OCI-LY3 (cell line): Measurements from ENCODE around the gene MAIP1.

Experiments used
- EZH2phosphoT487 ChIP-seq: fragments of 200-600 bp; shearing (Covaris generic); IDR thresholded peaks from 2 replicates; pipeline ENCODE4 v1.6.1; 2018; ENCODE audit warnings: antibody characterized with exemption, mixed run types, low read depth
- TF ChIP-seq, protein P1 (sequence below): fragments of 200-600, 300-600 bp; sonication (generic); IDR thresholded peaks from 2 replicates; pipeline ENCODE4 v1.5.1; 2014; ENCODE audit warnings: antibody characterized with exemption, low read length, low read depth

DNA sequence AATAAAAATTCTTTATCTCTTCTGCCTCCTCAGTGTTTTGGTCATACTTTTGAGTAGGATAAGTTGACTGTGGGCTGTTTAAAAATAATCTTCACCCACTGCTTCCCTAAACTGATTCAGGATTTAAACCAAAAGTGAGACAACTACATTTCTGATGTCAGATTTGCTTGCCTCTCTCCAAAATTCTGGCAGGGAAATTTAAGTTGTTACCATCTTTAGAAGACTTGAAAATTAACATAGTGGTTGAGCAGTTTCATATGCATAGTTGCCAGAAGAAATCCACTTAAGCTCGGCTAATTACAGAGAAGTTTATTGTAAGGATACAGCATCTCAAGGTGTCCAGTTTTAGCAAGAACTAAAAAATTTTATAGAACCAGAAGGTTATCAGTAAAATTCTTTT lies 57.0 kb downstream of the MAIP1 start:
- TF ChIP-seq, protein P1, sequence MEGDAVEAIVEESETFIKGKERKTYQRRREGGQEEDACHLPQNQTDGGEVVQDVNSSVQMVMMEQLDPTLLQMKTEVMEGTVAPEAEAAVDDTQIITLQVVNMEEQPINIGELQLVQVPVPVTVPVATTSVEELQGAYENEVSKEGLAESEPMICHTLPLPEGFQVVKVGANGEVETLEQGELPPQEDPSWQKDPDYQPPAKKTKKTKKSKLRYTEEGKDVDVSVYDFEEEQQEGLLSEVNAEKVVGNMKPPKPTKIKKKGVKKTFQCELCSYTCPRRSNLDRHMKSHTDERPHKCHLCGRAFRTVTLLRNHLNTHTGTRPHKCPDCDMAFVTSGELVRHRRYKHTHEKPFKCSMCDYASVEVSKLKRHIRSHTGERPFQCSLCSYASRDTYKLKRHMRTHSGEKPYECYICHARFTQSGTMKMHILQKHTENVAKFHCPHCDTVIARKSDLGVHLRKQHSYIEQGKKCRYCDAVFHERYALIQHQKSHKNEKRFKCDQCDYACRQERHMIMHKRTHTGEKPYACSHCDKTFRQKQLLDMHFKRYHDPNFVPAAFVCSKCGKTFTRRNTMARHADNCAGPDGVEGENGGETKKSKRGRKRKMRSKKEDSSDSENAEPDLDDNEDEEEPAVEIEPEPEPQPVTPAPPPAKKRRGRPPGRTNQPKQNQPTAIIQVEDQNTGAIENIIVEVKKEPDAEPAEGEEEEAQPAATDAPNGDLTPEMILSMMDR: no peak
- no peak for TF ChIP-seq EZH2phosphoT487
